SK-N-SH (cell line): Measurements from ENCODE around the gene PALLD. TPM values are rescaled to one million over a fixed set of nuclear protein-coding genes. Genes with fewer than 3 reads are reported as not detected.
A peak's percentile ranks its signal among the peaks of the same experiment; 100 is the strongest.

Source experiments
- CTCF ChIA-PET: fragments of 300-600, 350-600 bp; formaldehyde crosslinking; extraction: SDS; loops from one replicate; lab custom pipeline; 2021; lab: Yijun Ruan, JAX
- POLR2A ChIA-PET: fragments of 350-600 bp; sonication (Branson Sonifier 250); formaldehyde crosslinking; extraction: SDS; loops from one replicate; lab custom pipeline; 2020; ENCODE audit warnings: antibody characterized with exemption, inconsistent platforms; lab: Yijun Ruan, JAX
- DNase-seq: peaks from one replicate; pipeline ENCODE4 v3.0.0; 2012
- H2AFZ ChIP-seq: fragments of 200-600 bp; sonication (generic); 2 replicates; pipeline ENCODE4 v1.8.1; 2016; ENCODE audit warnings: antibody characterized with exemption, mild to moderate bottlenecking, low read depth
- H3F3A ChIP-seq: fragments of 200-600 bp; sonication (generic); replicated peaks from 2 replicates; pipeline ENCODE3; 2016; ENCODE audit warnings: antibody characterized with exemption, mild to moderate bottlenecking; ENCODE audit not compliant: insufficient read depth
- H3K27ac ChIP-seq, 2 experiments: fragments of 200-500 bp in 1 of 2; fragments of 200-600 bp in 1 of 2; sonication (Bioruptor generic) in 1 of 2; sonication (generic), shearing (Covaris generic) in 1 of 2; 2 replicates each; pipeline versions ENCODE4 v1.5.1 to v1.6.1; 2014 to 2016; ENCODE audit warnings: low read depth in 2 of 2, inconsistent platforms in 1 of 2, low read length in 1 of 2, mild to moderate bottlenecking in 1 of 2, mixed read lengths in 1 of 2
- H3K27me3 ChIP-seq: fragments of 200-600 bp; sonication (generic), shearing (Covaris generic); 2 replicates; pipeline ENCODE4 v1.6.1; 2016; ENCODE audit warnings: mixed run types; ENCODE audit not compliant: insufficient read depth
- H3K36me3 ChIP-seq, 2 experiments: fragments of 200-500 bp in 1 of 2; fragments of 200-600 bp in 1 of 2; sonication (Bioruptor generic) in 1 of 2; sonication (generic) in 1 of 2; replicated peaks in 1 of 2; 2 replicates each; pipeline versions ENCODE3 to v1.5.1; 2014 to 2016; ENCODE audit warnings: low read length in 1 of 2, mild to moderate bottlenecking in 1 of 2; ENCODE audit not compliant: insufficient read depth in 2 of 2, control insufficient read depth in 1 of 2
- H3K4me1 ChIP-seq, 2 experiments: fragments of 200-500 bp in 1 of 2; fragments of 200-600 bp in 1 of 2; sonication (Bioruptor generic) in 1 of 2; sonication (generic), shearing (Covaris generic) in 1 of 2; 2 replicates each; pipeline versions ENCODE4 v1.5.1 to v1.6.1; 2014 to 2016; ENCODE audit warnings: low read depth in 1 of 2, low read length in 1 of 2, mixed run types in 1 of 2; ENCODE audit not compliant: insufficient read depth in 2 of 2, control insufficient read depth in 1 of 2
- H3K4me2 ChIP-seq: fragments of 200-600 bp; sonication (generic), shearing (Covaris generic); 2 replicates; pipeline ENCODE4 v1.6.1; 2017; ENCODE audit warnings: mixed run types
- H3K4me3 ChIP-seq, 2 experiments: fragments of 200-500 bp in 1 of 2; fragments of 200-600 bp in 1 of 2; sonication (Bioruptor generic) in 1 of 2; sonication (generic), shearing (Covaris generic) in 1 of 2; 2 replicates each; pipeline versions ENCODE4 v1.5.1 to v1.8.1; 2014 to 2016; ENCODE audit warnings: low read depth in 2 of 2, inconsistent platforms in 1 of 2, low read length in 1 of 2, mild to moderate bottlenecking in 1 of 2, mixed read lengths in 1 of 2, moderate library complexity in 1 of 2
- H3K79me2 ChIP-seq: fragments of 200-600 bp; sonication (generic); 2 replicates; pipeline ENCODE4 v1.8.1; 2017; ENCODE audit warnings: mild to moderate bottlenecking; ENCODE audit not compliant: insufficient read depth
- H3K9ac ChIP-seq: fragments of 200-600 bp; sonication (generic); 2 replicates; pipeline ENCODE4 v1.6.1; 2017; ENCODE audit warnings: mixed run types
- H3K9me2 ChIP-seq: fragments of 200-600 bp; sonication (generic); 2 replicates; pipeline ENCODE4 v1.6.1; 2017; ENCODE audit warnings: mixed run types
- H3K9me3 ChIP-seq: fragments of 200-600 bp; sonication (generic); 2 replicates; pipeline ENCODE4 v1.6.1; 2017; ENCODE audit warnings: mixed run types, mild to moderate bottlenecking, moderate library complexity
- H4K20me1 ChIP-seq: fragments of 200-600 bp; sonication (generic); 2 replicates; pipeline ENCODE4 v1.6.1; 2017; ENCODE audit warnings: mild to moderate bottlenecking, mixed run types; ENCODE audit not compliant: insufficient read depth
- CHD2 ChIP-seq: fragments of 150-350 bp; IDR thresholded peaks from 2 replicates; pipeline ENCODE4 v1.6.1; 2018; ENCODE audit warnings: low read length; ENCODE audit not compliant: partially characterized antibody
- ELF1 ChIP-seq: IDR thresholded peaks from 2 replicates; pipeline ENCODE4 v1.4.0; 2012
- FOSL2 ChIP-seq: IDR thresholded peaks from 2 replicates; pipeline ENCODE4 v1.4.0; 2012; ENCODE audit warnings: low read depth, mild to moderate bottlenecking, moderate library complexity, borderline replicate concordance
- FOXM1 ChIP-seq: IDR thresholded peaks from 2 replicates; pipeline ENCODE4 v1.4.0; 2012; ENCODE audit warnings: low read depth, mild to moderate bottlenecking
- GABPA ChIP-seq: IDR thresholded peaks from 2 replicates; pipeline ENCODE4 v1.4.0; 2012; ENCODE audit warnings: low read depth, mild to moderate bottlenecking
- GATA2 ChIP-seq: sonication (generic); formaldehyde crosslinking; IDR thresholded peaks from 2 replicates; pipeline ENCODE4 v1.5.0; 2020; ENCODE audit warnings: mild to moderate bottlenecking, missing genetic modification reagents
- MXI1 ChIP-seq: IDR thresholded peaks from 2 replicates; pipeline ENCODE4 v1.6.1; 2012; ENCODE audit warnings: mild to moderate bottlenecking, low read depth, low read length, improper control_type of control experiment
- NRF1 ChIP-seq: IDR thresholded peaks from 2 replicates; pipeline ENCODE4 v1.6.1; 2012; ENCODE audit warnings: low read depth, mild to moderate bottlenecking, low read length
- POLR2AphosphoS5 ChIP-seq: IDR thresholded peaks from 2 replicates; pipeline ENCODE4 v1.6.1; 2012; ENCODE audit warnings: low read depth, low read length
- RAD21 ChIP-seq: IDR thresholded peaks from 2 replicates; pipeline ENCODE4 v1.6.1; 2012; ENCODE audit warnings: mild to moderate bottlenecking, low read length
- RFX5 ChIP-seq: IDR thresholded peaks from 2 replicates; pipeline ENCODE4 v1.6.1; 2012; ENCODE audit warnings: mild to moderate bottlenecking, improper control_type of control experiment, low read length
- TCF12 ChIP-seq: IDR thresholded peaks from 2 replicates; pipeline ENCODE4 v1.4.0; 2012
- YY1 ChIP-seq: IDR thresholded peaks from 2 replicates; pipeline ENCODE4 v1.4.0; 2012; ENCODE audit warnings: low read depth, mild to moderate bottlenecking
- WGBS: methylation state at CpG from one replicate; pipeline ENCODE4 v1.1.6; 2017; ENCODE audit warnings: low lambda C conversion rate; 5-methylcytosine and 5-hydroxymethylcytosine counted together
- polyA plus RNA-seq, 3 experiments: library from polyadenylated mRNA; depleted of rRNA; stranded (reverse); fragments of >200 nt; gene quantifications; 2 replicates each; pipeline ENCODE4 v1.2.3, GENCODE V29; 2012
- TF ChIP-seq, protein P1 (sequence below): IDR thresholded peaks from 2 replicates; pipeline ENCODE4 v1.4.0; 2012; ENCODE audit warnings: low read depth
- TF ChIP-seq, protein P2 (sequence below): fragments of 150-350 bp; IDR thresholded peaks from 2 replicates; pipeline ENCODE4 v1.6.1; 2017; ENCODE audit warnings: antibody characterized with exemption, low read length, low read depth, borderline replicate concordance
- TF ChIP-seq, protein P3 (sequence below): IDR thresholded peaks from 2 replicates; pipeline ENCODE4; 2012
- TF ChIP-seq, protein P4 (sequence below): fragments of 200-600 bp; sonication (generic); IDR thresholded peaks from 2 replicates; pipeline ENCODE4 v1.6.1; 2017; ENCODE audit warnings: antibody characterized with exemption, mild to moderate bottlenecking, moderate library complexity

The PALLD gene
- polyA plus RNA-seq, 1 of the 3 experiments (the other 2 are of a cell fraction), result 33.0 TPM

DNA sequence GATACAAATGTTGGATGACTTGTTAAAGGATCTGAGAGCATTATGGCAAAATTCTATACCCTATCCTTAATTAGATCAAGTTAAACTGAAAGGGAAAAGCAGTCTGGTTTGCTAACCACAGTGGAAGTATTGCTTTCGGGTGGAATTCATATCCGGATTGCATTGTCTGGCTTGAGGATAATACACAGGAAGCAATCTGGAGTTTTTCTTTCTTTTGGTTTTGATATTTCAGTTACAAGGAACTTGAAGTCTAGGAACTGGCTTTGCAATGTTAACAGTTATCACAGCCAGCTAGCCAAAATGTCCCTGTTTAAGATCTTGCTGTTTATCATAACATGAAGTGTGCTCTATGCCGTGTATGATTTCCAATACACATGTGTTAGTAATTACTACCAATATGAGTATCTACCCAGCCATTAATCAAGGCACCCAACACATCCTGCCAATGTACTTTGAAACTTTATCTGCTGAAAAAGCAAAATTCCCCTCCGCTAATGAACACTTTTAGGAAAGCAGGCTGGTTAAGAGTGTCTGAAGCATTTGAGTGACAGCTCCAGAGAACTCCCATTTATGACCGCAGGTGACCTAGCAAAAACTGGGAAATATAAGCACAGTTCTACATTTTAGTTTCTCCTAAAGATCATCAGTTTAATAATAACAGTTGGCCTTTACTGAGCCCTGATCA is 146.4 kb downstream of the PALLD start (continued):
- TF ChIP-seq ELF1 (0 out of 2 replicates have a peak, but pooled peaks have one; percentile 9), RFX5 (no peak), RAD21 (peak; percentile 16; the same call in 1 of the 2 replicates), TCF12 (peak; percentile 84), POLR2AphosphoS5 (peak; percentile 15; the same call in 1 of the 2 replicates), FOSL2 (no peak), GABPA (peak; percentile 66)
- TF ChIP-seq, protein P1, sequence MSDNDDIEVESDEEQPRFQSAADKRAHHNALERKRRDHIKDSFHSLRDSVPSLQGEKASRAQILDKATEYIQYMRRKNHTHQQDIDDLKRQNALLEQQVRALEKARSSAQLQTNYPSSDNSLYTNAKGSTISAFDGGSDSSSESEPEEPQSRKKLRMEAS, result peak; percentile 16; the same call in 1 of the 2 replicates
- TF ChIP-seq, protein P2, sequence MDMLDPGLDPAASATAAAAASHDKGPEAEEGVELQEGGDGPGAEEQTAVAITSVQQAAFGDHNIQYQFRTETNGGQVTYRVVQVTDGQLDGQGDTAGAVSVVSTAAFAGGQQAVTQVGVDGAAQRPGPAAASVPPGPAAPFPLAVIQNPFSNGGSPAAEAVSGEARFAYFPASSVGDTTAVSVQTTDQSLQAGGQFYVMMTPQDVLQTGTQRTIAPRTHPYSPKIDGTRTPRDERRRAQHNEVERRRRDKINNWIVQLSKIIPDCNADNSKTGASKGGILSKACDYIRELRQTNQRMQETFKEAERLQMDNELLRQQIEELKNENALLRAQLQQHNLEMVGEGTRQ, result no peak
- TF ChIP-seq, protein P3, sequence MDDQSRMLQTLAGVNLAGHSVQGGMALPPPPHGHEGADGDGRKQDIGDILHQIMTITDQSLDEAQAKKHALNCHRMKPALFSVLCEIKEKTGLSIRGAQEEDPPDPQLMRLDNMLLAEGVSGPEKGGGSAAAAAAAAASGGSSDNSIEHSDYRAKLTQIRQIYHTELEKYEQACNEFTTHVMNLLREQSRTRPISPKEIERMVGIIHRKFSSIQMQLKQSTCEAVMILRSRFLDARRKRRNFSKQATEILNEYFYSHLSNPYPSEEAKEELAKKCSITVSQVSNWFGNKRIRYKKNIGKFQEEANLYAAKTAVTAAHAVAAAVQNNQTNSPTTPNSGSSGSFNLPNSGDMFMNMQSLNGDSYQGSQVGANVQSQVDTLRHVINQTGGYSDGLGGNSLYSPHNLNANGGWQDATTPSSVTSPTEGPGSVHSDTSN, result peak; percentile 78
- TF ChIP-seq, all 33 proteins: peak for 13

DNA sequence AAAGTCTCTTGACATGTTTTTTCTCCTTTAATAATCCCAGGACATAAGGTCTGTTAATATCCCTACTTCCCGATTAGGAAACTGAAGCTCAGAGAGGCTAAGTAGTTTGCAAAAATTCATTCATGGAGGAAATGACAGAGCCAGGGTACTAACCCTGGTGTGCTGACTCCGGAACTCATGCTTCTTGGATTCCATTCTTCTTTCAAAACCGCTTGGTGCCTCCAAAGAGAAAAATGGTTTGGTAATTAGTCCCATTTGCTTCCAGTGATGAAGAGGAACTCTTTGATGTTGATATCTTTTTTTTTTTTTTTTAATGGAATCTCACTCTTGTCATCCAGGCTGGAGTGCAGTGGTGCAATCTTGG is 146.9 kb downstream of the PALLD start:
- H3F3A ChIP-seq, result peaks cover 18% of the 10 kb centered on the region
- ChIA-PET CTCF (no interaction called here), POLR2A (no interaction called here)
- TF ChIP-seq RFX5 (no peak), GATA2 (no peak), MXI1 (no peak), CHD2 (no peak), FOXM1 (no peak), NRF1 (no peak), YY1 (no peak)
- TF ChIP-seq, protein P2, result no peak
- TF ChIP-seq, protein P4, sequence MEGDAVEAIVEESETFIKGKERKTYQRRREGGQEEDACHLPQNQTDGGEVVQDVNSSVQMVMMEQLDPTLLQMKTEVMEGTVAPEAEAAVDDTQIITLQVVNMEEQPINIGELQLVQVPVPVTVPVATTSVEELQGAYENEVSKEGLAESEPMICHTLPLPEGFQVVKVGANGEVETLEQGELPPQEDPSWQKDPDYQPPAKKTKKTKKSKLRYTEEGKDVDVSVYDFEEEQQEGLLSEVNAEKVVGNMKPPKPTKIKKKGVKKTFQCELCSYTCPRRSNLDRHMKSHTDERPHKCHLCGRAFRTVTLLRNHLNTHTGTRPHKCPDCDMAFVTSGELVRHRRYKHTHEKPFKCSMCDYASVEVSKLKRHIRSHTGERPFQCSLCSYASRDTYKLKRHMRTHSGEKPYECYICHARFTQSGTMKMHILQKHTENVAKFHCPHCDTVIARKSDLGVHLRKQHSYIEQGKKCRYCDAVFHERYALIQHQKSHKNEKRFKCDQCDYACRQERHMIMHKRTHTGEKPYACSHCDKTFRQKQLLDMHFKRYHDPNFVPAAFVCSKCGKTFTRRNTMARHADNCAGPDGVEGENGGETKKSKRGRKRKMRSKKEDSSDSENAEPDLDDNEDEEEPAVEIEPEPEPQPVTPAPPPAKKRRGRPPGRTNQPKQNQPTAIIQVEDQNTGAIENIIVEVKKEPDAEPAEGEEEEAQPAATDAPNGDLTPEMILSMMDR, result no peak
- TF ChIP-seq, protein P1, result no peak
- peak overlapping the region; percentile 34; the same call in 1 of the 2 replicates for H3K9ac ChIP-seq
- no peaks in the 10 kb centered on the region for H4K20me1 ChIP-seq
- no peaks in the 10 kb centered on the region for H3K36me3 ChIP-seq
- H3K9me2 ChIP-seq, result no peaks in the 10 kb centered on the region
- peaks cover 49% of the 10 kb centered on the region; the same call in 1 of the 2 replicates for H3K79me2 ChIP-seq
- no peaks in the 10 kb centered on the region for H3K9me3 ChIP-seq
- no peak overlapping the region for H2AFZ ChIP-seq
- no peaks in the 10 kb centered on the region for H3K27me3 ChIP-seq
- no peak for DNase-seq
- H3K4me1 ChIP-seq, result peaks cover 43 to 44% of the 10 kb centered on the region in 2 experiments
- H3K4me3 ChIP-seq, result no peak overlapping the region; a peak in 1 of 4 replicates
- WGBS, result 81% methylated on average over 3 of the region's 3 CpGs
- peak overlapping the region; percentile 75 to 97 for H3K27ac ChIP-seq
- peak overlapping the region; percentile 70; the same call in 1 of the 2 replicates for H3K4me2 ChIP-seq
